Activated CD8-positive, alpha-beta memory T cell treated with anti-CD3 and anti-CD28 coated beads, Interleukin-2, amount 10 ng/mL, durations not matched to agents 7 days and 5 days (primary cell): ENCODE data around the gene OSCP1. TPM values are rescaled to one million over a fixed set of nuclear protein-coding genes. Genes with fewer than 3 reads are reported as not detected.

Source experiments
- ATAC-seq: fragments of 150-1000 bp; cut with Tn5 transposase; one replicate; pipeline ENCODE4 v1.10.0; 2021; ENCODE audit warnings: moderate library complexity
- CTCF ChIA-PET: fragments of 350-600 bp; sonication (Branson Sonifier 250); formaldehyde crosslinking; loops from one replicate; lab custom pipeline; 2021; ENCODE audit warnings: antibody characterized with exemption; lab: Charles Lee
- DNase-seq: peaks from one replicate; pipeline ENCODE4 v3.0.0-alpha.2; 2020
- H3K27ac Mint-ChIP-seq: one replicate; pipeline ENCODE4 v1.8.0; 2021; ENCODE audit warnings: mild to moderate bottlenecking, mixed read lengths
- H3K27me3 Mint-ChIP-seq: one replicate; pipeline ENCODE4 v1.8.0; 2021; ENCODE audit warnings: mixed read lengths
- H3K36me3 Mint-ChIP-seq: one replicate; pipeline ENCODE4 v1.8.0; 2021; ENCODE audit warnings: mild to moderate bottlenecking, mixed read lengths
- H3K4me1 Mint-ChIP-seq: one replicate; pipeline ENCODE4 v1.8.0; 2021; ENCODE audit warnings: mixed read lengths
- H3K4me3 Mint-ChIP-seq: one replicate; pipeline ENCODE4 v1.8.0; 2021; ENCODE audit warnings: mild to moderate bottlenecking, moderate library complexity, mixed read lengths
- H3K9me3 Mint-ChIP-seq: one replicate; pipeline ENCODE4 v1.8.0; 2022; ENCODE audit warnings: low read depth, mixed read lengths
- total RNA-seq, 2 experiments: library from RNA; stranded (reverse); gene quantifications; one replicate each; pipeline ENCODE4 v1.2.3, GENCODE V29; 2021

Gene OSCP1
- total RNA-seq, 2 experiments from 2014 or later = 0.85 to 1.3 TPM

GRCh38 chr1:36425791-36426190 lies 24.5 kb downstream of the OSCP1 start:
- H3K9me3 Mint-ChIP-seq = no peaks in the 10 kb centered on the region
- no peak overlapping the region for H3K4me3 Mint-ChIP-seq
- no peak for ATAC-seq
- CTCF ChIA-PET = interaction anchor here (0.7 to 1.4 kb wide), 3 partner anchors 57 to 277 kb away, joined by 3 to 6 read pairs (median 3); partner anchors contain the start of gene TRAPPC3
- no peak for DNase-seq
- H3K27me3 Mint-ChIP-seq = no peaks in the 10 kb centered on the region
- no peaks in the 10 kb centered on the region for H3K36me3 Mint-ChIP-seq
- H3K4me1 Mint-ChIP-seq = peaks cover 14% of the 10 kb centered on the region
- no peak overlapping the region for H3K27ac Mint-ChIP-seq

- Mint-ChIP-seq H3K9me3 (no peaks in the 10 kb centered on the region), H3K27me3 (no peaks in the 10 kb centered on the region), H3K27ac (no peak overlapping the region), H3K4me3 (no peak overlapping the region), H3K36me3 (no peaks in the 10 kb centered on the region), H3K4me1 (peaks cover 20% of the 10 kb centered on the region)
- no peak for ATAC-seq
- no peak for DNase-seq
- CTCF ChIA-PET = interaction anchor here (0.7 to 2.6 kb wide), 14 partner anchors 9 to 321 kb away, joined by 3 to 17 read pairs (median 4); partner anchors contain the start of gene SH3D21
These were observed 28.6 kb downstream of the OSCP1 start for GRCh38 chr1:36421649-36422048.

GRCh38 chr1:36420836-36421317 lies 29.4 kb downstream of the OSCP1 start:
- Mint-ChIP-seq H3K4me3 (no peak overlapping the region), H3K9me3 (no peaks in the 10 kb centered on the region), H3K4me1 (peaks cover 14% of the 10 kb centered on the region), H3K27ac (peak overlapping the region; percentile 60), H3K36me3 (no peaks in the 10 kb centered on the region), H3K27me3 (no peaks in the 10 kb centered on the region)
- ATAC-seq (peak; percentile 98), DNase-seq (peak; percentile 95)
- CTCF ChIA-PET = interaction anchor here (1.0 to 3.0 kb wide), 11 partner anchors 15 to 271 kb away, joined by 3 to 31 read pairs (median 5); partner anchors contain the start of genes LSM10 and TRAPPC3

GRCh38 chr1:36420409-36420808 lies 29.8 kb downstream of the OSCP1 start:
- Mint-ChIP-seq H3K4me3 (no peak overlapping the region), H3K4me1 (peaks cover 11% of the 10 kb centered on the region), H3K36me3 (no peaks in the 10 kb centered on the region), H3K9me3 (no peaks in the 10 kb centered on the region), H3K27ac (peak overlapping the region; percentile 60), H3K27me3 (no peaks in the 10 kb centered on the region)
- DNase-seq = no peak
- no peak for ATAC-seq
- CTCF ChIA-PET = interaction anchor here (1.0 to 3.0 kb wide), 16 partner anchors 9 to 271 kb away, joined by 3 to 31 read pairs (median 5); partner anchors contain the start of genes LSM10 and TRAPPC3

- DNase-seq = no peak
- H3K4me3 Mint-ChIP-seq = no peak overlapping the region
- H3K27me3 Mint-ChIP-seq = no peaks in the 10 kb centered on the region
- no peak for ATAC-seq
- H3K36me3 Mint-ChIP-seq = no peaks in the 10 kb centered on the region
- no peak overlapping the region for H3K27ac Mint-ChIP-seq
- no peaks in the 10 kb centered on the region for H3K9me3 Mint-ChIP-seq
- CTCF ChIA-PET = interaction anchor here (1.0 to 3.0 kb wide), 17 partner anchors 9 to 270 kb away, joined by 3 to 31 read pairs (median 5); partner anchors contain the start of genes LSM10 and TRAPPC3
- H3K4me1 Mint-ChIP-seq = peaks cover 11% of the 10 kb centered on the region
These were observed 30.7 kb downstream of the OSCP1 start for GRCh38 chr1:36419569-36419968.

- no peak overlapping the region for H3K27ac Mint-ChIP-seq
- H3K4me1 Mint-ChIP-seq = peaks cover 11% of the 10 kb centered on the region
- H3K4me3 Mint-ChIP-seq = no peak overlapping the region
- no peak for ATAC-seq
- H3K9me3 Mint-ChIP-seq = no peaks in the 10 kb centered on the region
- CTCF ChIA-PET = interaction anchor here (1.0 to 3.0 kb wide), 14 partner anchors 10 to 270 kb away, joined by 3 to 31 read pairs (median 5); partner anchors contain the start of genes LSM10 and TRAPPC3
- no peaks in the 10 kb centered on the region for H3K27me3 Mint-ChIP-seq
- H3K36me3 Mint-ChIP-seq = peaks cover 1% of the 10 kb centered on the region
- no peak for DNase-seq
These were observed 31.1 kb downstream of the OSCP1 start for GRCh38 chr1:36419140-36419539.

GRCh38 chr1:36417931-36418330 lies 32.3 kb downstream of the OSCP1 start:
- CTCF ChIA-PET = interaction anchor here (1.0 to 3.0 kb wide), 3 partner anchors 49 to 76 kb away, joined by 3 to 31 read pairs (median 4); no protein-coding TSS in a partner anchor
- Mint-ChIP-seq H3K4me3 (no peak overlapping the region), H3K9me3 (no peaks in the 10 kb centered on the region), H3K27ac (no peak overlapping the region), H3K27me3 (no peaks in the 10 kb centered on the region), H3K36me3 (peaks cover 1% of the 10 kb centered on the region), H3K4me1 (peaks cover 13% of the 10 kb centered on the region)
- ATAC-seq = no peak
- no peak for DNase-seq

- Mint-ChIP-seq H3K36me3 (peaks cover 2% of the 10 kb centered on the region), H3K27ac (no peak overlapping the region)
- CTCF ChIA-PET = no interaction called here
These were observed 34.5 kb downstream of the OSCP1 start for GRCh38 chr1:36415661-36416326.

GRCh38 chr1:36414384-36414783 lies 35.9 kb downstream of the OSCP1 start:
- no peak for ATAC-seq
- CTCF ChIA-PET = interaction anchor here (1.2 kb wide), 2 partner anchors 14 to 72 kb away, joined by 3 read pairs; no protein-coding TSS in a partner anchor
- Mint-ChIP-seq H3K27ac (no peak overlapping the region), H3K36me3 (peaks cover 6% of the 10 kb centered on the region), H3K9me3 (peaks cover 5% of the 10 kb centered on the region), H3K4me1 (peaks cover 24% of the 10 kb centered on the region), H3K4me3 (no peak overlapping the region), H3K27me3 (no peaks in the 10 kb centered on the region)
- no peak for DNase-seq

More at GRCh38 chr1:36415661-36416326, 34.5 kb downstream of the OSCP1 start:
- H3K4me3 Mint-ChIP-seq = no peak overlapping the region
- no peak for ATAC-seq
- peaks cover 26% of the 10 kb centered on the region for H3K4me1 Mint-ChIP-seq
- H3K27me3 Mint-ChIP-seq = no peaks in the 10 kb centered on the region
- no peaks in the 10 kb centered on the region for H3K9me3 Mint-ChIP-seq
- no peak for DNase-seq

GRCh38 chr1:36411674-36412648 lies 38.3 kb downstream of the OSCP1 start:
- Mint-ChIP-seq H3K27me3 (no peaks in the 10 kb centered on the region), H3K4me1 (peaks cover 24% of the 10 kb centered on the region), H3K4me3 (peak overlapping the region; percentile 23), H3K36me3 (peaks cover 6% of the 10 kb centered on the region), H3K9me3 (peaks cover 5% of the 10 kb centered on the region), H3K27ac (peak overlapping the region; percentile 94)
- CTCF ChIA-PET = interaction anchor here (0.7 to 1.8 kb wide), 9 partner anchors 10 to 263 kb away, joined by 3 to 11 read pairs (median 4); partner anchors contain the start of gene TRAPPC3
- peak; percentile 98 for ATAC-seq
- peak; percentile 85 for DNase-seq

GRCh38 chr1:36408479-36408878 lies 41.8 kb downstream of the OSCP1 start:
- DNase-seq (no peak), ATAC-seq (no peak)
- peaks cover 5% of the 10 kb centered on the region for H3K36me3 Mint-ChIP-seq
- peaks cover 5% of the 10 kb centered on the region for H3K9me3 Mint-ChIP-seq
- H3K4me3 Mint-ChIP-seq = no peak overlapping the region
- CTCF ChIA-PET = interaction anchor here (1.6 kb wide), 1 partner anchor 11 kb away, joined by 6 read pairs; the partner anchor contains the start of gene LSM10
- peaks cover 24% of the 10 kb centered on the region for H3K4me1 Mint-ChIP-seq
- no peak overlapping the region for H3K27ac Mint-ChIP-seq
- no peaks in the 10 kb centered on the region for H3K27me3 Mint-ChIP-seq

- peaks cover 5% of the 10 kb centered on the region for H3K36me3 Mint-ChIP-seq
- peaks cover 18% of the 10 kb centered on the region for H3K4me1 Mint-ChIP-seq
- ATAC-seq = no peak
- H3K27ac Mint-ChIP-seq = no peak overlapping the region
- DNase-seq = no peak
- peaks cover 5% of the 10 kb centered on the region for H3K9me3 Mint-ChIP-seq
- no peak overlapping the region for H3K4me3 Mint-ChIP-seq
- no peaks in the 10 kb centered on the region for H3K27me3 Mint-ChIP-seq
- CTCF ChIA-PET = interaction anchor here (2.2 kb wide), 1 partner anchor 64 kb away, joined by 6 read pairs; no protein-coding TSS in a partner anchor
These were observed 43.8 kb downstream of the OSCP1 start for GRCh38 chr1:36406440-36406839.
